Dedifferentiated amniotic fluid mesenchymal stem cell (primary cell): Measurements from ENCODE around the gene ACSF3.

Experiments used
- DNase-seq: peaks from one replicate; pipeline ENCODE4 v3.0.0-alpha.2; 2016; ENCODE audit errors: extremely low spot score

ACSF3 gene

DNA sequence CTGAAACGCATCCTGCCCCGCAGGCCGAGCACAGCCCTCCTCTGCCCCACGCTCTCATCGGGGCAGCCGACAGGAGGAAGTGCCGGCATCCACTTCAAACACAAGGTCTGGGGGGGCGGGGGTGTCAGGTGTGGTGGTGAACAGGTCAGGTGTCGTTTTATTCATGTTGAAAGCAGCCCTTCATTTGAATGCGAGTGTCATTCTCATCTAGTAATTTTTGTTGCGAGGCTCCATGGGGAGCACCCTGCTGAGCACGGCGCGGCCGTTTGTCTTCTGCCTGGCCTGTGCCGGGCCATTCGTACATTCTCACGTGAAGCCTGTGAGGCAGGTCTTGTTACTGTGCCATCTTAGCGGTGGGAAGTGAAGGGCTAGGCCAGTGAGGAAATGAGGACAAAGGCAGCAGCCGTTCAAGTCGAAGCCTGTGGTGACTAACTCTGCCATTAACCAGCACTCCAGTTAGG is 1.9 kb downstream of the ACSF3 start:
- no peak for DNase-seq

DNA sequence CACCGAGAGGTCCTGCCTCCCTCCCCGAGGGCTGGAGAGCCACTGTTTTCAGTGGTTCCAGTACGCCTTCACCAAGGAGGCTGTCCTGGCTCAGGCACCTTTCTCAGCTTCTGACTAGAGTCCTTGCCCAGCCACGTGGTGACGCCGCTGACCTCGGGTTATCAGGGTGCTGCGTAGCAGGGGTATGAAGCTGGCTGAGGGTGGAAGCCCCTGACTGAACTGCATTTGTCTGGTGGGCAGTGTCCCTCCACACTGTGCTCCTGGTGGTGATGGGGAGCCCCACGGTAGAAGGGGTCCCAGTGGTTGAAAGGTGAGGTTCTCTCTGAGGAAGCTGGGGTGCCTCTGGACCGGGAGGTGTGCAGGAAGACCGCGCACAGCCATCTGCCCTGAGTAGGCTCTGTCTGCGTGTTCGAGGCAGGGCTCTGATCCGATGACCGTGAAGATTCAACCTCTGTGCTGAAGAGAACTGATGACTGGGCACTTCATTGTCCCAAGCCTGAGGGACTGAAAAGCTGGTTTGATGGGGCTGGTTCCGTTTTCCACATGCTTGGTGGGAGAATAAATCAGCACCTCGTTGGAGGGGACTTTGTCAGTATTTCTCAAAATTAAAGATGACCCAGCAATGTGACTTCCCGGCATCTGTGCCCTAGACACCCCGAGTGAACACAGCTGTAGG is 2.5 kb downstream of the ACSF3 start:
- DNase-seq: no peak

DNA sequence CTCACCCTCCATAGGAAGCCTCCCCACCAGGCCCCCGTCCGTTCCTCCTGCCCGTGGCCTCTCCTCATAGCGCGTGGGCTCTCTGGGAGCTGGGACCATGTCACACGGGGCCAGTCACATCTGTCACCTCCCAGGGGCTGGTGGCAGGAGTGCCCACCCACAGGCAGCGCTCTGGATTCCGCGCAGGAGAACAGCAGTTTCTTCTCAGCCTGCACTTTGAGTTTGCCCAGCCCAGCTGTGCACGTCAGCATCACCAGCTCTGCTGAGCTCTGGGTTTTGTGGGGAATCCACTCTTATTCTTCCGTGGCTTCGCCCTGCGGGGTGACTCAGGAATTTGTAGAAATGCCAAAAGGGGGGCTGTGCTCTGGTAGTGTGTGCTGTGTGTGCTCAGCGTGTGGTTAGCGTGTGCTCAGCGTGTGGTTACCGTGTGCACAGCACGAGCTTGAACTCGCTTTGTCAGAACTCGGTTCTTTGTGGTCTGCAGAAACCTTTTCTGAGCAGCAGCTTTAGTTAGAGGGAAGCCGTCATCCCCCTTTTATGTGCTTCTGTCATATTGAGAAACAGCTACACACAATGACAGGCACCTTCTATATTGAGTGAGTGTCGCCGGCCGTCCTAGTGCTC is 3.2 kb downstream of the ACSF3 start:
- DNase-seq: no peak

DNA sequence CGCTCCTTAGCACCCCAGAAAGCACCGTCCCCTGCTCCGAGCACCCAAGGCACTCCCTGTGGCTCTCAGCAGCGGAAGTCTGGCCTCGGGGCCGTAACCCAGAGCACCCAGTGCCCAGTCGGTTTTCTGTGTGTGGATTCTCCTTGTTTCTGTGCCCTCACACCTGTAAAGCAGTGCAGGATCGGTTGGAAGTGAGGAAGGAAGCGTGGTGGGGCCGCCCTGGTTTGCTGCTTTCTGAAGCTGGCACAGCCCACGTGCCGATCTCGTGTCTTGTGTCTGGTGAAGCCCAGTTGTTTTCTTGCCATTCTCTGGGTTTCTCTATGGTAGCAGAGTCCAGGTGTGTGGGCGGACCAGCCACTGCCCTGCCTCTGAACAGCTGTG is 3.7 kb downstream of the ACSF3 start:
- no peak for DNase-seq

DNA sequence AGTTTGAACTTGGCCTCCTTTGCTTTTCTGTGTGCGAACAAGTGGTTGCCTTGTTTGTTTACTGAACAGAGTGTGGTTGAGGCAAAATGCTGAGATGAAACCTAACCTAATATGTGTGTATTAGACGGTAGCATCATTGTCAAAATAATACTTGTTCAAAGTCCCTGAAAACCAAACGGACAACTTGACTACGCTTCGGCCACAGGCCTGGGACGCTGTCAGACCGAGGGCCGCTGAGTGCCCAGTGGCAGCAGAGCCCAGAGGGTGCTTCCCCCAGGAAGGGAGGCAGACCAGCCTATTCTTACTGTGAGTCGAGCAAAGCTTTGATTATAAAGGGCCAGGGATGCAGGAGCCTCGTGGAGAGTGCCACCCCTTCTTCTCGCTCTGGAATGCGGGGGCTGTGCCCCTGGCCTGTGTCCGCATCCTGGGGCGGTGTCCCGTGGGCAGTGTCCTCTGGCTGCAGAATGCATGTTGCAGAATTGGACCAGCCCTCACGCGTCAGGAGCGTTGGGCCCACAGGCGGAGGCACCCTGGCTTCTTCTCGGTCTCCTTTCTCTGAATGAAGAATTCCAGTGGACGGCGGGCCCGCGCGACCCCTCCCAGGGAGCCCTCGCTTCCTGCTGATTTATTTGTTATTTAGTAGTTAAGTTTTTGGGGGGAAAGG is 5.2 kb downstream of the ACSF3 start:
- DNase-seq: no peak

DNA sequence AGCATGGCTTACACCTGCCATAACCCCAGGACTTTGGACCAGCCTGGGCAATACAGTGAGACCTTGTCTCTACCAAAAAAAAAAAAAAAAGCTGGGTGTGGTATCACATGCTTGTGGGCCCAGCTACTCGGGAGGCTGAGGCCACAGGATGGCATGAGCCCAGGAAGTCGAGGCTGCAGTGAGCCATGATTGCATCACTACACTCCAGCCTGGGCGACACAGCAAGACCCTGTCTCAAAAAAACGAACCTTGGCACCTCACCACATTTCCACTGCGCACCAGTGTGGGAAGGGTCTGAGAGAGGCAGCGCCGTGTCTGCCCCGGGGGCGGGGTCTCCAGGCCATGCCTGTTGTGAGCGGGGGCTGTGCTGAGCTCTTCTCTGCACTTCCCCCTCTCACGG is 6.3 kb downstream of the ACSF3 start:
- DNase-seq: no peak

- DNase-seq: no peak
Measured at GRCh38 chr16:89100601-89101302, 7.1 kb downstream of the ACSF3 start.

DNA sequence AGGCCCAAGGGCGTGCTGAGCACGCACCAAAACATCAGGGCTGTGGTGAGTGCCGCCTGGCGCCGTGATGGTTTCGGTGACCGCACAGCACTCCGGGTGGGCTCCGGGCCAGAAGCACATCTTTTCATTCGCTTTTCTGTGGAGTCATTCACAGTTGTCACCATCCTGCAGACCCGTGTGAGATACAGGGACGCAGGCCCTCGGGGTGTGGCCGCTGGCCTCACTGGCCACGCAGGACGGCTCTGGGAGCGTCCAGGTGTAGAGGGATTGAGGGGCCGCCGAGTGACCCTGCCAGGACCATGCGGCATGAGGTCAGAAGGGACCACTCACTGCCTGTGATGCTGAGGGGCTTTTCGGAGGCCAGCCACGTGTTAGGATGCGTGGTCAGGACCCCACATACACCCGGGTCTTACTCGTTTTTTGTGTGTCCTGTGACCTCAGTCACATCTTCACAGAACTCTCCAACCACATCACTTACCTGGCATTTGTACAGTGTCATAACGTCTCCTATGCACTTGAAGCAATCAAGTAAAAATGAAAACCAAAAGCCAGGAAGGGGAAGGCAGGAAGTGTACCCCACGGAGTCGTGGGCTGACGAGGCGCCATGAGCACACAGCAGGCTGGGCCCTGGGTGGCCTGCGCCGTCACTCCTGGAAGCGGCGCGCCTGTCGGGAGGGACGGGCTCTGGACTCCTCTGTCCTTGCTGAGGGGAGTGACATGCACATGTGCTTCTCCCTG is 7.8 kb downstream of the ACSF3 start:
- no peak for DNase-seq

DNA sequence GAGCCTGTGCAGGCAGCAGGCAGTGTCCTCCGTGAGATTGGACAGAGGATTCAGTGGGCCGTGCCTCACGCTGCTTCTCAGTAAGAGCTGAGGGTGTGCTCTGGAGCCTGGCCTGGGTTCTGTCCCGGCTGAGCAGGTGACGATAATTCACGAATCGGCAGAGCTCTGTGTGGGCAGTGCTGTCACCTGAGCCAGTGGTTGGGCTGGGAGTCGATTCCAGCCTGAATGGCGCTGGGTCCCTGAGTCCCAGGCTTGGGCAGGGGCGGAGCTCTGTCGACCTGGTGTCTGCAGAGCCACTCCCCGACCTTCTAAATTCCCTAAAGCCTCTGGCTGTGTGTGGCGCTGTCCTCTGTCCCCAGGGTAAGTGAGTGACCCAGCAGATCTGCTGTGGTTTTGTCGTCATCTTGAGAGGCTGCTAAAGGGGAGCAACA is 8.4 kb downstream of the ACSF3 start:
- DNase-seq: no peak

DNA sequence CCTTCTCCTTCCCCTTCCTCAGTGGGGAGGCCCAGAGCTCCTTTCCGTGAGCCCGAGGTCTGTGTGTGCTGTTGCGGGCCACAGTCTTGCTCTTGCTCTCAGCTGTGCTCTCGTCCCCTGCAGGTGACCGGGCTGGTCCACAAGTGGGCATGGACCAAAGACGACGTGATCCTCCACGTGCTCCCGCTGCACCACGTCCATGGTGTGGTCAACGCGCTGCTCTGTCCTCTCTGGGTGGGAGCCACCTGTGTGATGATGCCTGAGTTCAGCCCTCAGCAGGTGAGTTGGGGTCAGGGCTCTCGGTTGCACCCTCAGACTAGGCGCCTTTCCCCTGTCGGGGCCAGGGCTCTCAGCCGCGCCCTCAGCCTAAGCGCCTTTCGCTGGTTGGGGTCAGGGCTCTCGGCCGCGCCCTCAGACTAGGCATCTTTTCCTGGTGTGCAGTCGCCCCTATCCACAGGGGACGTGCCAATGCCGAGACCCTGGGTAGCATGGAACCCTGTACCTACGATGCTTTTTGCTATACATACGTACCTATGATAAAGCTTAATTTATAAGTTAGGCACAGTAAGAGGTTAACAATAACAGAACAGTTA is 8.9 kb downstream of the ACSF3 start:
- no peak for DNase-seq

GRCh38 chr16:89103156-89103555 is 9.5 kb downstream of the ACSF3 start:
- DNase-seq: no peak

- DNase-seq: no peak
Measured at GRCh38 chr16:89103781-89104180, 10.1 kb downstream of the ACSF3 start.

GRCh38 chr16:89104303-89104702 is 10.7 kb downstream of the ACSF3 start:
- no peak for DNase-seq

- DNase-seq: no peak
Measured at GRCh38 chr16:89104930-89105571, 11.4 kb downstream of the ACSF3 start.

DNA sequence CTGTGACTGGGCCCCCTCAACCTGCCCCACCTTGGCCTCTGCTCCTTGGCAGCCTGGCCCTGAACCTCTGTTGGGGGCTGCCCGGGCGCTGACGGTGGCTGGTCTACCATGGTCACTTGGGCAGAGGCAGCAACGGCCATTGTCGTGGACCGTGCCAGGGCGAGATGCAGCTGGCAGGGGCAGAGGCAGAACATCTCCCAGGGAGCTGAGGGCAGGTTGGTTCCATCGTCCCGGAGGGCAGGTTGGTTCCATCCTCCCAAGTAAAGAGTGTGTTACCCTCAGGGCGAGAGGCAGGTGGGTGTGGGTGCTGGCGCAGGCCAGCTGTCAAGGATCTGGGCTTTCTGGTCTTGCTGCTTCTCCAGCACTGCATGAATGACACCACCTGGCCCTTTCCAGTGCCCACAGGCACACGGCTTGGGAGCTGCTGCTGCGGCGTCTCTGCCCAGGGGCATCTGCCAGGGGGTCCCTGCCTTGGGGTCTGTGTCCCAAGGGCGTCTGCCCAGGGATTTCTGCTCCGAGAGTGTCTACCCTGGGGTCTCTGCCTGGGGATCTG is 12.0 kb downstream of the ACSF3 start:
- DNase-seq: no peak

GRCh38 chr16:89106533-89107202 is 13.0 kb downstream of the ACSF3 start:
- DNase-seq: no peak

- no peak for DNase-seq
Measured at GRCh38 chr16:89107203-89107582, 13.5 kb downstream of the ACSF3 start.

GRCh38 chr16:89108416-89108815 is 14.8 kb downstream of the ACSF3 start:
- no peak for DNase-seq

DNA sequence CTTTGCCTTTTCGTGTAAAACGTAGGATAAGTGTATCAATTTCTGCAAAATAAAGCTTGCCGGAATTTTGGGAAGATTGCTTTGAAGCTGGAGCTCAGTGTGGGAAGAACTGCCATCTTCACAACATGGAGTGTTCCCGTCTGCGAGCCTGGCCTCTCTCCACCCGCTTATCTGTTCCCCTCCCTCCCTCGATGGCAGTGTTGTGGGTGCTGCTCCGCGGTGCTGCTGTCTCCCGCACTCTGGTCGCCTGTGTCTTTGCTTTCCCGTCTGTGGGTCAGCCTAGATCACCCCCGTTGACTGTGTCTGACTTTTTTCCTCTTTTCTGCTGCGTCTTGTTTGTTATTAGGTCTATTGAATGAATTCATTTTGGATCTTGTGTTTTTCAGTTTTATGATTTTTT is 17.0 kb downstream of the ACSF3 start:
- DNase-seq: no peak

GRCh38 chr16:89111263-89111662 is 17.6 kb downstream of the ACSF3 start:
- no peak for DNase-seq
